T47D (cell line): ENCODE data around the gene ASAP3.
A peak's percentile ranks its signal among the peaks of the same experiment; 100 is the strongest.
"Not testable (repeated sequence)": the region's sequence is repeated elsewhere in the genome, so short reads cannot be mapped to it uniquely, and the experiment has no call there.

Experiments used
- DNase-seq, 2 experiments: peaks; one replicate each; pipeline versions ENCODE4 v3.0.0 to v3.0.0-alpha.2; 2011 to 2012; ENCODE audit warnings: low read depth in 1 of 2, low spot score in 1 of 2
- JUND ChIP-seq: IDR thresholded peaks from 2 replicates; pipeline ENCODE4 v1.6.1; 2012; ENCODE audit warnings: low read depth
- in situ Hi-C: cut with HindIII; loops from 2 replicates; pipeline ENCODE4 v1.10.0; 2016; ENCODE audit warnings: low sequenced_read_pairs, low pct_unique_long_range_greater_than_20kb

Gene ASAP3

DNA sequence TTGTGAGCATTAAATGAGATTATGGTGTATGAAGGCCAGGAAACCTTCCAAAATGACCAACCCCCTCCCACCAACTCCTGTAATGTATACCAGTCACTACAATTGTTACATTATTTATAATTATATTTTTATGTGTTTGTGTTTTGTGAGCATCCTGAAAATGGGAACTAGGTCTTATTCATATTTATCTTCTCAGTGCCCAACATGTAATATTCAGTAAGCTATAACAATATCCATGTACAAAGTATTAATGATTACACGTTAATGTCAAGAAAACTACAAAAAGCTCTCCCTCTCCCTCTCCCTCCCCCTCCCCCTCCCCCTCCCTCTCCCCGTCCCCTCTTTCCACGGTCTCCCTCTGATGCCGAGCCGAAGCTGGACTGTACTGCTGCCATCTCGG lies 19.0 kb upstream of the ASAP3 start:
- no peak for TF ChIP-seq JUND
- in situ Hi-C loops: no loop called here
- no peak for DNase-seq

DNA sequence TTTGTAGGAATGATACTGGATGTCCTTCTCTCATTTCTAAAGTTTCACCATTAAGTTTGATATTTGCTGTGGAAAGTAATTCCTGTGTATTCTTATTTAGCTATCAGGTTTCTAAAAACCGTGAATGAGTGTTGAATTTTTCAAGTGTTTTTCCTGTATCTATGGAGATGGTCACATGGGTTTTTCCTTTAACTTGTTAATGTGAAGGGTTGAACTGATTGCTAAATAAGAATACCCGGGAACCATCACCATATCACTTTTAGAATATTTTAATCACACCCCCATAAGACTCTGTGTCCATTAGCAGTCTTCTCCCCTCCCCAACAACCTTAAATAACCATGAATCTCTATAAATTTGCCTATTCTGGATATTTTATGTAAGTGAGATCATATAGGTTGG lies 16.5 kb upstream of the ASAP3 start:
- DNase-seq: no peak
- in situ Hi-C loops: no loop called here
- no peak for TF ChIP-seq JUND

DNA sequence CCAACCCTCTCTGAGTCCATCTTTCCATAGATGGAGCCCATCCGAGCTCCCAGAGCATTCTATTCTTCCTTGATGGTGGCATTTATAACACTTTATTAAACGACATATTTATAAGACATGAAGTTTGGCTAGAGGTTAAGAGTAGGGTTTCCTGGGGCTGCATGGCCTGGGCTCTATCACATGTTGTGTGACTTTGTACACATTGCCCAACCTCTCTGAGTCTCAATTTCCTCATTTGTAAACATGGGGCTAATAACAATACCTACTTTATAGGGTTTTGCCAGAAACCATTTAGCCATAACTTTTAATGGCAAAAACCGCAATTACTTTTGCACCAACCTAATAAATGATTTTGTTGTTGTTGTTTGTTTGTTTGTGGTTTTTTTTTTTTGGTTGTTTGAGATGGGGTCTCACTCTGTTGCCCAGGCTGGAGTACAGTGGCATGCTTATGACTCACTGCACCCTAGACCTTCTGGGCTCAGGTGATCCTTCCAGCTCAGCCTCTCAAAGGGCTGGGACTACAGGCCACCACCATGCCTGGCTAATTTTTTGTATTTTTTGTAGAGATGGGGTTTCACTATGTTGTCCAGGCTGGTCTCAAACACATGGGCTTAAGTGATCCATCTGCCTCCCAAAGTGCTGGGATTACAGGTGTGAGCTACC lies 13.9 kb upstream of the ASAP3 start:
- in situ Hi-C loops: no loop called here
- no peak for TF ChIP-seq JUND
- no peak for DNase-seq

DNA sequence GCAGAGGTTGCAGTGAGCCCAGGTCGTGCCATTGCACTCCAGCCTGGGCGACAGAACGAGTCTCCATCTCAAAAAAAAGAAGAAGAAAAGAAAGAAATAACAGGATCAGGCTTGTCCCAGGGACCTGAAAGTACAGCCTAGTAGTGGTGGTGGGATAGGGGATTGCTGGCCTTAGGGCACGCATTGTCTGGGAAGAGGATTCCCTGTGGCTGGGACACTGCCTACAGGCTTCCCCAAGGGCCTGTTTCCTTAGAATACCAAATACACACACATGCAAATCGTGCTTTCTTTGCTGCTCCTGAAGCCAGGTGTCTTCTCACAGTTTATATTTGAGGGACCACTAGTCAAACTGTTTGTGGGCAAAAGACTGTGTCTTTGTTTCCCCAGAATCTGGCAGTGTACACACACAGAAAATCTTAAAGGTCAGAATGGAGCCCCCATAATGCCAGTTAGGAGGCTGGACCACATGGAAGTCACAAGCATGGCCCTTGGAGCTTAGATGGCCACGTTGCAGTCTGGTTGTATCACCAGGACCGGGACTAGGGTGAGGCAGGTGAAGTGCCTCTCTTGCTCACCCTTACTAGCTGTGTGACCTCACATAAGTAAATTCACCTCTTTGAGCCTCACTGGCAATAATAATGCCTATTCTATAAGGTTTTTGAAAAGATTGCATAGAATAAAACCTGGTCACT lies 12.7 kb upstream of the ASAP3 start:
- no peak for TF ChIP-seq JUND
- in situ Hi-C loops: no loop called here
- DNase-seq: no peak

DNA sequence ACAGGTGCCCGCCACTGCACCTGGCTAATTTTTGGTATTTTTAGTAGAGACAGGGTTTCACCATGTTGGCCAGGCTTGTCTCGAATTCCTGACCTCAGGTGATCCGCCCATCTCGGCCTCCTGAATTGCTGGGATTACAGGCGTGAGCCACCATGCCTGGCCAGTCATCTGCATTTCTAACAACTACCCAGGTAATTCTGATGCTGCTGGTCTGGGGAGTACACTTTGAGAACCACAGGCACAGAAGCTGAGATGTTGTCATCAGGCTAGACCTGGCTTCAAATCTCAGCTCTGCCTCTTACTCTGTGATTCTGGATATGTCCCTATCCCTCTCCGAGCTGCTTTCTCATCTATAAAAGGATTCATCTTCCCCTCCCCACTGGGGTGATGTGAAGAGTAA lies 10.9 kb upstream of the ASAP3 start:
- in situ Hi-C loops: not testable (repeated sequence)

DNA sequence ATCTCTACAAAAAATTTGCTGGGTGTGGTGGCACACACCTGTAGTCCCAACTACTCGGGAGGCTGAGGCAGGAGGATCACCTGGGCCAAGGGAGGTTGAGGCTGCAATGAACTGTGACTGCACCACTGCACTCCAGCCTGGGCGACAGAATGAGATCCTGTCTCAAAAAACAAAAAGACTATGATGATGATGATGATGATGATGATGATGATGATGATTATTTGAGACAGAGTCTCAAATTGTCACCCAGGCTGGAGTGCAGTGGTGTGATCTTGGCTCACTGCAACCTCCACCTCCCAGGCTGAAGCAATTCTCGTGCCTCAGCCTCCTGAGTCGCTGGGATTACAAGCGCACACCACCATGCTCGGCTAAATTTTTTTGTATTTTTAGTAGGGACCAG lies 8.8 kb upstream of the ASAP3 start:
- DNase-seq, in situ Hi-C loops: not testable (repeated sequence)

More for the DNA sequence above, 10.9 kb upstream of the ASAP3 start:
- DNase-seq: not testable (repeated sequence)

DNA sequence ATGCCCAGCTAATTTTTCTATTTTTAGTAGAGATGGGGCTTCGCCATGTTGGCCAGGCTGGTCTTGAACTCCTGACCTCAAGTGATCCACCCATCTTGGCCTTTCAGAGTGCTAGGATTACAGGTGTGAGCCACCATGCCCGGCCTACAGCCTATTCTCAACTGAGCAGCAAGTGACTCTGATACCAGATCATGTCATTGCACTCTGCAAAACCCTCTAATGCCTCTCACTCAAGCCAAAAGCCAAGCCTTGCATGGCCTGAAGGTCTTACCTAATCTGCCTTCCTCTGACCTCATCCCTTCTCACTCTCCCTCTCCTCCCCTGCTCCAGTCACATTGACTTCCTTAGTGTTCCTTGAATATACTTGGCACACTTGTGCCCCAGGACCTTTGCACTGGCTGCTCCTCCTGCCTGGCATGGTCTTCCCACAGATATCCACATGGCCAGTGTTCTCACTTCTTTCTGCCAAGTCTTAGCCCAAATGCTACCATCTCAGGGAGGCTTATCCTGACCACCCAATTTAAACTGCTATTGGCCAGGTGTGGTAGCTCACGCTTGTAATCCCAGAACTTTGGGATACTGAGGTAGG lies 8.2 kb upstream of the ASAP3 start:
- no peak for TF ChIP-seq JUND
- DNase-seq: no peak
- in situ Hi-C loops: no loop called here

- TF ChIP-seq JUND: no peak
- DNase-seq: no peak
- in situ Hi-C loops: no loop called here
Observed at GRCh38 chr1:23489842-23490241, 5.9 kb upstream of the ASAP3 start.

- no peak for DNase-seq
- TF ChIP-seq JUND: no peak
- in situ Hi-C loops: no loop called here
Observed at GRCh38 chr1:23485002-23485332, 988 bp upstream of the ASAP3 start.

GRCh38 chr1:23484253-23485001 lies 448 bp upstream of the ASAP3 start:
- in situ Hi-C loops: no loop called here
- DNase-seq: peak; percentile 83 to 93
- no peak for TF ChIP-seq JUND

GRCh38 chr1:23481904-23482303 lies 2.1 kb downstream of the ASAP3 start:
- in situ Hi-C loops: no loop called here
- DNase-seq: no peak
- TF ChIP-seq JUND: no peak

DNA sequence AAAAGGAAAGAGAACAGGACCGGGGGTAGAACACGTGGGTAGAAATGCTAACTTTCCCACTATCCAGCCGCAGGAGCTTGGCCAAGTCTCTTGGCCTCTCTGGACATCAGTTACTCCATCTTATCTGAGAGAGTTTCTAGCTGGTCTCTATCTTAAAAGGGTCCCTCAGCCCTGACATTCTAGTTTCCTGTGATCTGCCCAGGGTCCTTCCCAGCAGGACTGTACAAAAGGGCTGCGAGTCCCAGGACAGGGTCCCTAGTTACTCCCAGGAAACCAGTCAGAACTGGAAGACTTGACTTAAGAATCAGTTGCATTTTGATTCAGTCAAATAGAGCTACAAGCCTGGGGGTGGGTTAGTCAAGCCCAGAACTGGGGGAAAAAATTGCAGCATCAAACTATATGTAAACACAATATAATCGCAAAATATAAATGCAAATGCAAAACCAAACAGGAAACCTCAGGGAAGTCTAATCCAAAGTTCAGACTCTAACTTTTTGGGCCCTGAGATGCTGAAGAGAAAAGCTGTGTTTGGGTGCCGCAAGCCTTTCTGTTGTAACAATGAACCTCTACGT lies 2.9 kb downstream of the ASAP3 start:
- in situ Hi-C loops: no loop called here
- no peak for TF ChIP-seq JUND

More for the DNA sequence above, 2.9 kb downstream of the ASAP3 start:
- DNase-seq: no peak
